GM18907 (cell line): ENCODE data around the gene SEL1L3.

ENCODE experiments used
- ATAC-seq: cut with Tn5 transposase; IDR thresholded peaks from one replicate; pipeline ENCODE4 v1.9.1; 2021; ENCODE audit warnings: mild to moderate bottlenecking, moderate library complexity; ENCODE audit not compliant: unreplicated experiment

SEL1L3 gene

GRCh38 chr4:25759101-25759500 lies 103.7 kb downstream of the SEL1L3 start:
- ATAC-seq, result no peak

- no peak for ATAC-seq
Observed at GRCh38 chr4:25757452-25757851, 105.3 kb downstream of the SEL1L3 start.

- no peak for ATAC-seq
Observed at GRCh38 chr4:25756503-25756902, 106.3 kb downstream of the SEL1L3 start.

- ATAC-seq, result no peak
Observed at GRCh38 chr4:25755911-25756310, 106.9 kb downstream of the SEL1L3 start.

GRCh38 chr4:25753239-25753638 lies 109.5 kb downstream of the SEL1L3 start:
- no peak for ATAC-seq

- no peak for ATAC-seq
Observed at GRCh38 chr4:25750874-25751273, 111.9 kb downstream of the SEL1L3 start.

GRCh38 chr4:25749150-25749794 lies 113.5 kb downstream of the SEL1L3 start:
- no peak for ATAC-seq

GRCh38 chr4:25743971-25744370 lies 118.8 kb downstream of the SEL1L3 start:
- ATAC-seq, result no peak

GRCh38 chr4:25729564-25729963 lies 133.2 kb downstream of the SEL1L3 start:
- ATAC-seq, result no peak

- no peak for ATAC-seq
Observed at GRCh38 chr4:25728886-25729285, 133.9 kb downstream of the SEL1L3 start.

GRCh38 chr4:25727711-25728493 lies 134.9 kb downstream of the SEL1L3 start:
- no peak for ATAC-seq

- ATAC-seq, result no peak
Observed at GRCh38 chr4:25725870-25726269, 136.9 kb downstream of the SEL1L3 start.

GRCh38 chr4:25723409-25723808 lies 139.4 kb downstream of the SEL1L3 start:
- no peak for ATAC-seq

GRCh38 chr4:25722964-25723363 lies 139.8 kb downstream of the SEL1L3 start:
- ATAC-seq, result no peak

- no peak for ATAC-seq
Observed at GRCh38 chr4:25713812-25714211, 149.0 kb downstream of the SEL1L3 start.

- no peak for ATAC-seq
Observed at GRCh38 chr4:25712611-25713010, 150.2 kb downstream of the SEL1L3 start.

- ATAC-seq, result no peak
Observed at GRCh38 chr4:25710637-25711036, 152.2 kb downstream of the SEL1L3 start.

GRCh38 chr4:25704516-25704915 lies 158.3 kb downstream of the SEL1L3 start:
- ATAC-seq, result no peak

GRCh38 chr4:25703731-25704388 lies 158.9 kb downstream of the SEL1L3 start:
- ATAC-seq, result no peak

- no peak for ATAC-seq
Observed at GRCh38 chr4:25702848-25703247, 159.9 kb downstream of the SEL1L3 start.

- no peak for ATAC-seq
Observed at GRCh38 chr4:25700661-25701060, 162.1 kb downstream of the SEL1L3 start.

- no peak for ATAC-seq
Observed at GRCh38 chr4:25697516-25697915, 165.3 kb downstream of the SEL1L3 start.
